ENCODE measurements around the gene LYZL4.

DNA sequence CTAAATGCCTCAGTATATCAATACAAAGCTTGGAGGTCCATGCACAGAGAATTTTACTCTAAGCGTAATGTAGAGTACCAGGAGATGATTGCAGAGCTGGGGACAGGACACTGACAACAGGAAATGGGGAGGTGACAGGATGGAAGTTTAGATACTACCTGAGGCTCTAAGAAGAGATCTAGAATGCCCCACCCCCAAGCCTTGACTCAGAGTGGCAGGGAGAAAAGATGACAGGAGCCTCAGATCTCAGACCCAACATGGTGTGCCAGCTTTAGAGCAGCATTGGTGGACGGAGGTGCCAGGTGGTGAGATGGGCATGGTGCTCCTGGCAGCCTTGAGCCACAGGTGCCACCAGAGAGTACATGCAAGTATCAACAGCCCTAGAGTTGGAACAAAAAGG is 62.5 kb downstream of the LYZL4 start:
- TF ChIP-seq CTCF (conservative IDR thresholded peaks at IDR 0.05) = no peak
- no peak for TF ChIP-seq EZH2 (IDR thresholded peaks at IDR 0.05; ENCODE audit: low read depth)
